ENCODE results near the gene RIMBP2. TPM values are rescaled to one million over a fixed set of nuclear protein-coding genes. Genes with fewer than 3 reads are reported as not detected.

Gene RIMBP2
- total and polyA plus RNA-seq, 9 of the 15 experiments (the other 6 are each of a cell fraction or from before 2014, with no cell fraction given), result not detected

DNA sequence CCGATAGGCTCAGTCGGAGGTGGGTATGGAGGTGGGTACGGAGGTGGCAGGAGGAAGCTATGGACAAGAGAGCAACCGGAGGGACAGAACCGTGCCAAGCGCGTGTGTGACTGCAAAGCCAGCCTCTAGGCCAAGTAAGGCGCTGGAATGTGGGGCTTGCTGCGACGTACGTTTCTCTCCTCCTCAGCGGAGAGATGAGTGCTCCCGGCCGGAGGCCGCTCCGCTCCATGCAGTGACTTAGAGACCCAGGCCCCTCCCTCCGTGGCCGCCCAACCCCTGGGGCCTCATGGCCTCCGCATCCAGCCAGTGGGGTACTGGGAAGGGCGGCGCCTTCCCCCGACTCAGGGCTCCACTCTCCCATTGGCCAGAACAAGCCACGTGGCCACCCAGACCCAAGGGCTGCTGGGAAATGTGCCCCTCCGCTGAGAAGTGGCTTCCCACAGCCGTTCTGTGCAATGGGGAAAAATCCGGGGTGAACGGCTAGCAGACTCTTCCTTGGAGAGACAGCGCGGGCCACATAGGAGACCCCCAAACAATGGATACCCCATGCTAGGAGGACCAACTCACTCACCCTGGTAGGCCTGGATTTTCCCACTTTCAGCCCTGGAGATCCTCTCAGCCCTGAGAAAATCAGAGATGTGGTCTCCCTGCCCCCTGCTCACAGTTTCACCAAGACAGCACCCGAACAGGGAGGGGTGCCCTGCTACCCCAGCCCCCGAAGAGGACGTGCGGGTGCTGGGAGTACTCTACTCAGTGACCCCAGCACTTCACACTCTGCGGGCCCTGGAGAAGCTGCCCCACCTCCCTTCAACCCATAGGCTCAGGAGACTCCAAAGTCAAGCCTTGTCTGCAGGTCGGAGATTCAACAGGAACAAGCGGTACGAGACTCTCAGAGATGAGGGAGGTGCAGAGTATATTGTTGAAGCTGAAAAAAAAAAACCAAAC is 66.7 kb downstream of the RIMBP2 start (continued):
- TF ChIP-seq HDAC2 (IDR thresholded peaks at IDR 0.05), result no peak
- TF ChIP-seq PHTF2 (CRISPR knock-in tag; IDR thresholded peaks at IDR 0.05), result no peak
- no peak for TF ChIP-seq RBM39 (optimal IDR thresholded peaks at IDR 0.05; ENCODE audit: low read depth, low read length)
- TF ChIP-seq SMARCA5 (IDR thresholded peaks at IDR 0.05), result no peak
- TF ChIP-seq CREM (IDR thresholded peaks at IDR 0.05; ENCODE audit: low read depth), result no peak
- no peak for TF ChIP-seq FOXK1 (CRISPR knock-in tag; IDR thresholded peaks at IDR 0.05; ENCODE audit: borderline replicate concordance)
- no peak for TF ChIP-seq BRCA1 (IDR thresholded peaks at IDR 0.05)
- TF ChIP-seq BRCA1 (CRISPR knock-in tag; IDR thresholded peaks at IDR 0.05), result no peak
- no peak for TF ChIP-seq GTF2E2 (tag; IDR thresholded peaks at IDR 0.05)
- no peak for TF ChIP-seq ZNF232 (CRISPR knock-in tag; IDR thresholded peaks at IDR 0.05)
- TF ChIP-seq NFYB (IDR thresholded peaks at IDR 0.05; ENCODE audit: extremely low read depth, insufficient read length), result peak; percentile 74
- no peak for TF ChIP-seq HDAC6 (IDR thresholded peaks at IDR 0.05; ENCODE audit: low read depth, low read length)

DNA sequence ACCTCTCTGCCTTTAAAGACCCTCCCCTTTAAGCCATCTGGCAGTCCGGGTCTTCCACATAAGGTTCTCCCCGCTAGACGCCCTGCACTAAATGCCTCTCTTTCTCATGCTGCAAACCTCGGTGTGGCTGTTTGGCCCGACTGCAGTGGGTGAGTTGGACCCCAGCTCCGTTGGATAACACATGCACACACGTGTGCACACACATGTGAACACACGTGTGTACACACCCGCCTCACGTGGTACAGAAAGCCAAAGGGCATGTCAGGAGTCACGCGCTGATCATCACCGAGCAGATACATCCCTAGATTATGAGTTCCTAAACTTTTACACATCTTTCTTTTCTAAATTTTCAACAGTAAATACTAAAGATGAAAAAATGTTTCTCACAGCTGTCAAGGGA is 68.3 kb downstream of the RIMBP2 start:
- DNase-seq (ENCODE audit: extremely low read depth in 1 of 4, low spot score in 3 of 4) (no peak), ATAC-seq (no peak), FAIRE-seq (no peak)
- Histone ChIP-seq H4K20me1 (replicated peaks; ENCODE audit: control insufficient read depth, insufficient read depth, low read length) (no peaks in the 10 kb centered on the region), H3K79me2 (ENCODE audit: control insufficient read depth, insufficient read depth, low read length) (no peaks in the 10 kb centered on the region), H2AFZ (ENCODE audit: low read depth, low read length) (no peak overlapping the region), H3K36me3 (ENCODE audit: control insufficient read depth, insufficient read depth, low read length) (no peaks in the 10 kb centered on the region), H3K4me1 (replicated peaks in 1 of 2; ENCODE audit: control insufficient read depth in 2 of 2, insufficient read depth in 2 of 2, low read length in 2 of 2) (peaks cover 0 to 5% of the 10 kb centered on the region in 2 experiments; a peak in 2 of 5 replicates), H3K9ac (ENCODE audit: insufficient read depth in 1 of 2, low read depth in 2 of 2, low read length in 2 of 2) (no peak overlapping the region), H3K9me1 (ENCODE audit: control insufficient read depth, insufficient read depth, low read length) (no peaks in the 10 kb centered on the region), H3K4me2 (ENCODE audit: insufficient read depth, low read length) (no peak overlapping the region), H3K9me3 (replicated peaks; ENCODE audit: control insufficient read depth, insufficient read depth, low read depth, low read length) (no peaks in the 10 kb centered on the region), H3K27ac (ENCODE audit: extremely low read depth, low read depth, low read length) (no peak overlapping the region), H3K4me3 (no peak overlapping the region), H3K27me3 (ENCODE audit: control insufficient read depth in 2 of 2, insufficient read depth in 2 of 2, low read length in 2 of 2) (peaks cover 31 to 67% of the 10 kb centered on the region in 2 experiments; a peak in 4 of 5 replicates)
- no TSS peak for BruUV-seq (replicated peaks)
- intact Hi-C loops (cut with micrococcal nuclease), result no loop called here
- POLR2A ChIA-PET, result no interaction called here
- WGBS (ENCODE audit: insufficient coverage, low coverage, missing lambda C conversion rate), result 3% methylated on average over 12 of the region's 13 CpGs
- CTCF ChIA-PET (ENCODE audit: low intra/inter-chr PET ratio), result no interaction called here
- in situ Hi-C loops (cut with MboI), result no loop called here
- TF ChIP-seq HDAC1 (IDR thresholded peaks at IDR 0.05), result no peak

Data from K562 (cell line).